COLO668 (cell line): ENCODE data around the gene CDK7.

ENCODE experiments used
- DNase-seq: peaks from one replicate; lab custom pipeline; 2025; ENCODE audit not compliant: unreplicated experiment; lab: John Stamatoyannopoulos, UW

CDK7 gene

DNA sequence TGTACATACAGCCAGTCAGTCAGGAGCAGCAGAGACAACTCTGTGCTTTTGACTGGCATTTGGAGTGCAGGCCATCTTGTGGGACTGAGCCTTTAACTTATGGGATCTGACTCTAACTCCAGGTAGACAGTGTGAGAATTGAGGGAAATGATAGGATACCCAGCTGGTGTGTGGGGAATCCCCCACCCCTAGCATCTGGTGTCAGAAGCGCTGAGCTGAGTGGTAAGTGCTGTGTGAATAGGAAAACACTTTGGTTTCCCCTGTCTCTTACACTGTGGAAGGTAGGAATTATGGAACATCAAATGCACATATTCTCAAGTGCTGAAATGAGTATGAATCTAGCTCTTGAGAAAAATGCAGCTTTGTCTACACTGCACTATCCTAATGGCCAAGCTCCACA is 54.0 kb downstream of the CDK7 start:
- DNase-seq, result no peak

DNA sequence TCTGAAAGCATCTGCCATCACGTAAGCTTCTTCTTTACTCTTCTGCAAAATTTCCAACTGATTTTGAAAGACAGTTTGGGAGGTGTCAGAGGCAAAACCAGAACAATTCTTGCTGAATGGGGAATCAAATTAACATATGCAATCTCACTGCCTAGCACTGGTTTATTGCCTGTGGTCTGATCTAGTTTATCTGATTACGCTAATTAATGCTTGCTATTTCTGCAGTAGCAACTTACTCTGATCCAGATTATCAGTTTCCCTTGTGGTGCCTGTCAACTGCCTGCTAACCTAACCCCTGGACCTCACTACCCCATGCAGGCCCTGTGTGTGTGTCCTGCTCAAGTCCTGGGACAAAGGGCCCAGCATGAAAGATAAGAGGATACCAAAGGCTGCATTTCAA is 57.6 kb downstream of the CDK7 start:
- DNase-seq, result no peak

DNA sequence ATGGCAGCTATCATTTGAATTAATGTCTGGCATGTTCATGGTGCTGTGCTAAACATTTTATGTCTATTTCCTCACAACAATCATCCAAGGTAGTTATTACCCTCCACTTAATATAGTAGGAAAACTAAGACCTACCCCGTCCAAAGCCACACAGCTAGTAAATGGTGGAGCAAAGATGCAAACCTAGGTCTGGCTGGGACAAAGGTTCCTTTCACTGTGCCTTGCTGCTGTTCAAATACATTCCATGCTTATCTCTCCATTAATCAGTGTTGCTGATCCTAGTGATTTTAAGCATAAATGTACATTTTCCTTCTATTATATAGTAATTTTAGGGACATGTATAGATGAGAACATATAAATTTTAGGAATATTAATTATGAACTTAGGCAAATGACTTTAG is 59.2 kb downstream of the CDK7 start:
- DNase-seq, result no peak

DNA sequence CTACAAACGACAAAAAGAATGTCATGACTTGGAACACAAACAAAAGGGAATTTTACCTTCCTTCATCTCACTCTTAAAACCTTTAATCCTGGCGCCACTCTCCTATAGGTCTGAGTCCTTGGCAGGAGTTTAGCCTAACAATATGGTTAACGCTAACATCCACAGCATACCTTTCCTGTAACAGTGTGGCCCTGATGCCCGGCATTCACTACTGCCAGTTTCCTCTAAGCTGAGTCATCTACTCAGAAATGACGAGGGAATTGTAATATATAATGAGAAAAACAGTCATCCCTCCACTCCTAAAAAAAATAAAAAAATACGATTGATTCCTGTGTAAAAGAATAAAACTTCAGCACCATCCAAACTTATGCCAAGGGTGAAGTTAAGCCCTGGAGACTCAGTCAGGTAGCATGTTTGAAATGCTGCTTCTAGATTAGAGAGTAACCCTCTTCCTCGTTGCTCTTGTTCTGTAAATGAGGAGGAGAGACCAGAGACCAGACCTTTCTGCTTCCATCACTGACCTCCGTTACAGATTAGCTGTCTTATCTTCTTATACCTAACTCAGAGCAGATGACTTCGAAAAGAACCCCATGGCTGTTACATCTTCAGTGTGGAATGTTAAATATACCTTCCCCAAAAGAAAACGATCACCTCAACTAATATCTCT is 60.5 kb downstream of the CDK7 start:
- DNase-seq, result no peak

DNA sequence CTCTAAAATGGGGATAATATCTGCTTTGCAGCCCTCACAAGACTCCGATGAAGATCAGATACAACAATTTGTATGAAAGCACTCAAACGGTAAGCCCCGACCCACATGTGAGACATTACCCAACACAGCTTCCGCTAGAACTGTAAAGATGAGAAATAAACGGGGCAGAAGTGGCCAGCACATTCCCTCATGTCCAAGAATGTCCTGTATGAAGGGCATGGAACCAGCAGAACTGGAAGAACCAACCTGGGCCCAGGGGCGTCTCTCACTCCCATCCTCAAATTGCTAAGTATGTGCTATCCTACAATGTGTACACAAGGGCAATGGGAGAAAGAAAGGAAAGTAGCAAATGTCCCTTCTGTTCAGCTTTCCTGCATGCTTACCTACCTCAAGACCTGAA is 64.9 kb downstream of the CDK7 start:
- DNase-seq, result no peak

DNA sequence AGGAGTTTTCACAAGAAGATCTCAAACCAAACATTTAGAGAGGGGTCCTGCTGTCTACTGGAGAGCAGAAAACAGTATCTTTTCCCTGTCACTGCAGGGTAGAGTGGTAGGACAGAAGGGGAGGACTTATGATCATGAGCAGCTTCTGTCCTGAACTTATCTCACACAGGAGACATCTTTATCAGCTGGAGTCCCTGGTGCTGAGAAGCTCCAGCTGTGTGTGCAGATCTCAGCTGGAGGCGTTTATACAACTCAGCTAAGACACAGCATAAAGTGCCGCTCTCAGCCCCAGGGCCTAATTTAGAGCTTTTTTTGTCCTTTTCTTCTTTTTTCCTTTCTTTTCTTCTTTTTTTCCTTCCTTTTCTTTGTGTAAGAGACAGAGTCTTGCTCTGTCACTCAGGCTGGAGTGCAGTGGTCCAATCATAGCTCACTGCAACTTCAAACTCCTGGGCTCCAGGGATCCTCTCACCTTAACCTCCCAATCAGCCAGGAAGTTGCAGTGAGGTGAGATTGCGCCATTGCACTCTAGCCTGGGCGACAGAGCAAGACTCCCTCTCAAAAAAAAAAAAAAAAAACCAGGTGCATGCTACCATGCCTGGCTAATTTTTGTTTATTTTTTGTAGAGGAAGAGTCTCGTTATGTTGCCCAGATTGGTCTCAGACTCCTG is 66.0 kb downstream of the CDK7 start:
- no peak for DNase-seq

DNA sequence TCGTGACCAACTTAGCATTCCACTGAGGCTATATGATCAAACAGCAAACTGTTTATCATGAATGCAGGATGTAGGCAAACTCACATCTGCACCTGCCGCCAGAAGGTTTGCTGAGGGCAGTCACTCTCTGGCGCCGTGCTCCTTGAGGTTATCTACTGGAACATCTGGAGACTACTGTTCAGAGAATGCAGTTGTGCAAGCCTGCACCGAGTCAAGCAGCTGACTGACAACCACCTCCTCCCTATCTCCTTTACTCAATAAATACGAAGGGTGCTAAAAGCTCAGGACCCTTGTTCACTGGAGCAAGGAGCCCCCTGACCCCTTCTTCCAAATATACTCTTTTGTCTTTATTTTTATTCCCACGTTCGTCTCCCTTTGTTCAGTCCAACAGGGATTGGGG is 70.8 kb downstream of the CDK7 start:
- DNase-seq, result no peak

DNA sequence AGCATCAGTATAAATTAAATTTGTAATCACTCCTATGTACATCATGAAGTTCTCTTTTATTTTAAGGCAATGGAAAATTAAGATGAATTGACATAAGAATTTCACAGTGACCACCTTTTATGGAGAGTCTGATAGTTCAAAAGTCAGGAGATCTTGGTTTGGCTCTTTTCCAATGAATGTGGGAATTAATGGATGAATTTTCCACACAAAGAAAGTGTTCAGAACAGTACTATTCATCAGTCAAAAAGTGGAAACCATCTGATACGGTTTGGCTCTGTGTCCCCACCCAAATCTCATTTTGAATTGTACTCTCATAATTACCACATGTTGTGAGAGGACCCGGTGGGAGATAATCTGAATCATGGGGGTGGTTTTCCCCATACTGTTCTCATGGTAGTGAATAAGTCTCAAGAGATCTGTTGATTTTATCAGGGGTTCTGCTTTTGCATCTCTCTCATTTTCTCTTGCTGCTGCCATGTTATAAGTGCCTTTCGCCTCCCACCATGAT is 73.4 kb downstream of the CDK7 start:
- no peak for DNase-seq

DNA sequence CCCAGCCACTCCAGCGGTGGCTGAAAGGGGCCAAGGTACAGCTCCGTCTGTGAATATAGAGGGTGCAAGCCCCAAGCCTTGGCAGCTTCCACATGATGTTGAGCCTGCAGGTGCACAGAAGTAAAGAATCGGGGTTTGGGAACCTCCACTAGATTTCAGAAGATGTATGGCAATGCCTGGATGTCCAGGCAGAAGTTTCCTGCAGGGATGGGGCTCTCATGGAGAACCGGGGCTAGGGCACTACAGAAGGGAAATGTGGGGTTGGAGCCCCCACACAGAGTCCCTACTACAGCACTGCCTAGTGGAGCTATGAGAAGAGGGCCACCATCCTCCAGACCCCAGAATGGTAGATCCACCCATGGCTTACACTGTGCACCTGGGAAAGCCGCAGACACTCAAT is 74.7 kb downstream of the CDK7 start:
- no peak for DNase-seq

DNA sequence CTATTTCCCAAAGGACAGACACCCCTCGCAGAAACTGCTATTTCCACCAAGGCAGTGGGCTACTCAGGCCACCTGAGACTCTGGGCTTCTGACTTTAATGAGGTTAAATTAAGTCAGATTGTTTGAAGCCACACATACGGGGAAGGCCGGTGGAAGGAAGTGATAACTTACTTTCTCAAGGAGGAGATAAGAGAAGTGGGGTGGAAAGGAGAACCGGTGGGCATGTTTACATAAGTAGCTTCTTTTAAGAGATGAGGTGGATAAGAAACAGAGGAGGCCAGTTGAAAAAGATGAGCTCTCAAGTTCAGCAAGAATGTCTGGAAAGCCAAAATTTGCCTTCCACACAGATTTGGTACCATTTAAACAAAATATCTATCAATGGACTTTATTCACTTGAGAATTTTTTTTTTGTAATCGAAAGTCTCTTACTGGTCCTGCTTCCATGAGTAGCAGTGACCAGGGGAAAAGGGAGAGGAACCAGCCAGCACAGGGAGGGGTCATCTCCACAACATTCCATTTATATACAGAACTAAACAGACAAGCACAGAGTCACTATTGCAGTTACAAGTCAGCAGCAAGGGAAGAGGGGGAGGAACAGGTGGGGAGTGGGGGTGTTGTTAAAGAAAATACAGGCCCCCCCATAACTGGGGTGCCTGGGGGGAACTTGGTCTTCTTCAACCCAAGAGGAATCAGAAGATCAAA is 77.9 kb downstream of the CDK7 start:
- no peak for DNase-seq

DNA sequence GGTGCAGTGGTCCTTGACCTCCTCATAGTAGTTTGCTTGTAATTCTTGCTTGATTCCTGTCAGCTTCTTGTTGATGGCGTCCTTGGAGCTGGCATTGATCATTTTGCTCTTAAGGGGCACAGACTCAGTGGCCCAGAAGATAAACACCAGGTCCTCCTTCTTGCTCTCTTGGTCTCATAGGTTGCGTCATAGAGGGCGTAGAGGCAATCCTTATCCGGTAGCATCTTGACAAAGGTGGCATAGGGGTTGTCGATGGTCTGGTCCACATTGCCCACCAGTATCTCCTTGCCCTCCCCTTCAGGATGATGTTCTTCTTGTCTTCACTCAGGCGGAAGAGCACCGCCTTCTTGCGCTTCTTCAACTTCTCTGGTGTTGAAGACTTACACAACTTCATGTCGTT is 78.7 kb downstream of the CDK7 start:
- no peak for DNase-seq

DNA sequence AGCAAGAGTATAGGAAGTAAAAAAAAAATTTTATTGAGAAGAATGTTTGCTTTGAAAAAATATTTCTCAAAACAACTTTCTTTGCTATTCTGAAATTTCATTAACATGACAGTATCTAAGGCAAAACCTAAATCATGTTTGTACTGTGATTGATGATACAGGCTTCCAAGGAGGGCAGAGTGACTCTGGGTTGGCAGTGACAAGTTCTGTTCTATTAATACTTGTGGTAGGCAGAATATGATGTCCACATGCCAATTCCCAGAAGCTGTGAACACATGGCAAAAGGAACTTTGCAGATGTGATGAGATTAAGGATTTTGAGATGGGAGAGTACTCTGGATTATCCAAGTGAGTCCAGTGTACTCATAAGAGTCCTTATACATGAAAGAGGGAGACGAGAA is 81.3 kb downstream of the CDK7 start:
- DNase-seq, result no peak

DNA sequence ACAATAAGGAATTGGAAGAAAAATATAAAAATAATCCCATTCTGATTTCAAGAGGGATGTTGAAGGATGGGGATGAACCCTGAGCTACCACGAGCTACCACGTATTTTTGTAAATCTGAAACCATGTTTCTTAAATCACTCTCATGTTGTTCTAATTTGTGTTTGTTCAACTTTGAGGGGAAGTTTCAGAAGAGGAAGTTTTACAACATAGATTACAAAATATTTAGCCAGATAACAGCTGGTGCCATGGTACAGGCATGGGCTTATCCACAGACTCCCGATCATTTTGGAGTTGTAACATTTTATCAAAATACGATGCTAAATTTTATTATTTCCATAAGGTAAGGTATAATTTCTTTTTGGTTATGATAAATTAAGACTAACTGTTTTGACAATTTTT is 82.7 kb downstream of the CDK7 start:
- DNase-seq, result no peak

DNA sequence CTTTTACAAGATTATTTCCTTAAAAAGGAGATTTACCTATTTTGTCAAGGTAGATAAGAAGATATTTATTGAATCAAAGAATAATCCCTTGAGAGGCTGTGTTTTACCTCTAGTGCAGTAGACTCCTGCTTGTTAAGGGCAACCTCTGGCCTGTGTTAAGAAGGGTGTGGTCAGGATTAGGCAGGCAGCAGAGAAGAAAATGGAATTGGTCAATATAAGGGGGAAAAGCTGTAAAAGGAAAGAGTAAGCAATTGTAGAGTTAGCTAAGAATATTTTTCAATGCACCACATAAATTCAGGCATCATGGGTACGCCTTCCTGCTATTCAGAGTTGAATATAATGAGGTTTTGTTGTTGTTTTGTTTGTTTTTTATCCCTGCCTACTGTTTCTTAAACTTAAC is 91.7 kb downstream of the CDK7 start:
- DNase-seq, result no peak
